CD4-positive, alpha-beta T cell (primary cell): ENCODE data around the gene VTI1A. TPM values are rescaled to one million over a fixed set of nuclear protein-coding genes. Genes with fewer than 3 reads are reported as not detected.

Experiments used
- ATAC-seq: fragments of 200-7000 bp; cut with Tn5 transposase; one replicate; pipeline ENCODE4 v1.10.0; 2022; ENCODE audit warnings: mild to moderate bottlenecking; ENCODE audit not compliant: poor library complexity
- CTCF ChIA-PET: fragments of 350-600 bp; sonication (Branson Sonifier 250); formaldehyde crosslinking; loops from one replicate; lab custom pipeline; 2021; ENCODE audit warnings: antibody characterized with exemption, inconsistent platforms; lab: Charles Lee
- POLR2A ChIA-PET: fragments of 350-600 bp; sonication (Branson Sonifier 250); formaldehyde crosslinking; loops from one replicate; lab custom pipeline; 2021; ENCODE audit warnings: antibody characterized with exemption, inconsistent platforms; lab: Charles Lee
- DNase-seq, 14 experiments: peaks; one replicate each; pipeline ENCODE4 v3.0.0-alpha.2; 2013 to 2020; ENCODE audit warnings: mixed read lengths in 2 of 14
- H3K27ac ChIP-seq, 2 donors: one replicate each; pipeline versions ENCODE4 v1.5.1 to v1.7.0; 2013; ENCODE audit warnings: low read length in 2 of 2, low read depth in 1 of 2, mild to moderate bottlenecking in 1 of 2
- H3K27me3 ChIP-seq, 2 experiments: 1 replicate in 1 of 2; 2 replicates in 1 of 2; pipeline versions ENCODE4 v1.6.1 to v1.7.0; 2013; ENCODE audit warnings: low read length in 2 of 2, control low read depth in 1 of 2, mild to moderate bottlenecking in 1 of 2, moderate library complexity in 1 of 2; ENCODE audit not compliant: insufficient read depth in 2 of 2, control insufficient read depth in 1 of 2
- H3K36me3 ChIP-seq: one replicate; pipeline ENCODE4 v1.6.1; 2013; ENCODE audit warnings: low read length, control low read depth; ENCODE audit not compliant: insufficient read depth
- H3K4me1 ChIP-seq: one replicate; pipeline ENCODE4 v1.6.1; 2013; ENCODE audit warnings: low read length, control low read depth; ENCODE audit not compliant: insufficient read depth
- H3K4me3 ChIP-seq: one replicate; pipeline ENCODE4 v1.5.1; 2013; ENCODE audit warnings: mild to moderate bottlenecking, low read length, moderate library complexity
- H3K9me3 ChIP-seq, 2 experiments: 1 replicate in 1 of 2; 2 replicates in 1 of 2; pipeline versions ENCODE4 v1.6.1 to v1.7.0; 2013; ENCODE audit warnings: low read length in 2 of 2, mild to moderate bottlenecking in 2 of 2, control low read depth in 1 of 2, moderate library complexity in 1 of 2; ENCODE audit not compliant: control insufficient read depth in 1 of 2, insufficient read depth in 1 of 2
- H3K27ac Mint-ChIP-seq: one replicate; pipeline ENCODE4 v1.8.0; 2020; ENCODE audit warnings: mixed read lengths
- H3K27me3 Mint-ChIP-seq: one replicate; pipeline ENCODE4 v1.8.0; 2021; ENCODE audit warnings: mixed read lengths
- H3K36me3 Mint-ChIP-seq: one replicate; pipeline ENCODE4 v1.8.0; 2021; ENCODE audit warnings: low read depth, mixed read lengths
- H3K4me1 Mint-ChIP-seq: one replicate; pipeline ENCODE4 v1.8.0; 2021; ENCODE audit warnings: low read depth, mixed read lengths
- H3K4me3 Mint-ChIP-seq: one replicate; pipeline ENCODE4 v1.8.0; 2020; ENCODE audit warnings: mild to moderate bottlenecking, mixed read lengths
- H3K9me3 Mint-ChIP-seq: one replicate; pipeline ENCODE4 v1.8.0; 2020; ENCODE audit warnings: mixed read lengths
- intact Hi-C, 2 experiments: fragments of 100-400 bp; cut with DNase I in 1 of 2; cut with micrococcal nuclease in 1 of 2; formaldehyde crosslinking; loops; one replicate each; pipeline versions ENCODE4 v1.15.1 to v1.9.0; 2023 to 2025; cut with DNase I, micrococcal nuclease
- total RNA-seq, 174 experiments: library from RNA in 2 of 174; stranded (reverse) in 2 of 174; gene quantifications; one replicate each; pipeline ENCODE4 v1.2.3 and lab custom pipeline; 2021 to 2026
- TF ChIP-seq, protein P1 (sequence below): fragments of 200-600 bp; IDR thresholded peaks from one replicate; pipeline ENCODE4 v1.8.0; 2022; ENCODE audit warnings: antibody characterized with exemption, mild to moderate bottlenecking

The VTI1A gene
- total RNA-seq, 2 experiments from 2014 or later, result 54.5 to 56.5 TPM

DNA sequence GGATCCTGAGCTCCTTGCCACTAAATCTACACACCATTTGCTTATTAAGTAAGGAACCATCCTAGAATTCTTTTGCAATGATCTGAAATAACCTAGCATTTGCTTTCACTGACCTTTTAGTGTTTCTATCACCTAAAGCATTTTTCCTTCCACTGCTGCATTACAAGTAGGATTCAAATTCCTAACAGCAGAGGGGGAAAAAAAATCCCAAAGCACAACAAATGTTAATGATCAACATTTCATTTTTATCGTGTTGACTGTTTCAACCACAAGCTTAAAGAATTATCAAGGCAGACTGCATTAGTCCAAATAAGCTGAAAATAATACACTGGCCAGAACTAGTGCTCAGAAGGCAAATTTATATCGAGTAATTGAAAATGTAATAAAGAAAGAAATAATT is 328.4 kb downstream of the VTI1A start:
- H3K4me3 ChIP-seq, result no peak overlapping the region
- H3K36me3 Mint-ChIP-seq, result peaks cover 28% of the 10 kb centered on the region
- no peak overlapping the region for H3K27ac ChIP-seq
- ChIA-PET POLR2A (no interaction called here), CTCF (no interaction called here)
- no peak for DNase-seq
- intact Hi-C loops, result no loop called here
- H3K27me3 ChIP-seq, result no peaks in the 10 kb centered on the region
- no peaks in the 10 kb centered on the region for H3K27me3 Mint-ChIP-seq
- no peaks in the 10 kb centered on the region for H3K4me1 ChIP-seq
- ATAC-seq, result no peak
- TF ChIP-seq, protein P1, sequence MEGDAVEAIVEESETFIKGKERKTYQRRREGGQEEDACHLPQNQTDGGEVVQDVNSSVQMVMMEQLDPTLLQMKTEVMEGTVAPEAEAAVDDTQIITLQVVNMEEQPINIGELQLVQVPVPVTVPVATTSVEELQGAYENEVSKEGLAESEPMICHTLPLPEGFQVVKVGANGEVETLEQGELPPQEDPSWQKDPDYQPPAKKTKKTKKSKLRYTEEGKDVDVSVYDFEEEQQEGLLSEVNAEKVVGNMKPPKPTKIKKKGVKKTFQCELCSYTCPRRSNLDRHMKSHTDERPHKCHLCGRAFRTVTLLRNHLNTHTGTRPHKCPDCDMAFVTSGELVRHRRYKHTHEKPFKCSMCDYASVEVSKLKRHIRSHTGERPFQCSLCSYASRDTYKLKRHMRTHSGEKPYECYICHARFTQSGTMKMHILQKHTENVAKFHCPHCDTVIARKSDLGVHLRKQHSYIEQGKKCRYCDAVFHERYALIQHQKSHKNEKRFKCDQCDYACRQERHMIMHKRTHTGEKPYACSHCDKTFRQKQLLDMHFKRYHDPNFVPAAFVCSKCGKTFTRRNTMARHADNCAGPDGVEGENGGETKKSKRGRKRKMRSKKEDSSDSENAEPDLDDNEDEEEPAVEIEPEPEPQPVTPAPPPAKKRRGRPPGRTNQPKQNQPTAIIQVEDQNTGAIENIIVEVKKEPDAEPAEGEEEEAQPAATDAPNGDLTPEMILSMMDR, result no peak
- H3K4me1 Mint-ChIP-seq, result no peaks in the 10 kb centered on the region
- no peaks in the 10 kb centered on the region for H3K9me3 Mint-ChIP-seq
- no peak overlapping the region for H3K4me3 Mint-ChIP-seq
- H3K36me3 ChIP-seq, result no peaks in the 10 kb centered on the region
- no peaks in the 10 kb centered on the region for H3K9me3 ChIP-seq
- H3K27ac Mint-ChIP-seq, result no peak overlapping the region

DNA sequence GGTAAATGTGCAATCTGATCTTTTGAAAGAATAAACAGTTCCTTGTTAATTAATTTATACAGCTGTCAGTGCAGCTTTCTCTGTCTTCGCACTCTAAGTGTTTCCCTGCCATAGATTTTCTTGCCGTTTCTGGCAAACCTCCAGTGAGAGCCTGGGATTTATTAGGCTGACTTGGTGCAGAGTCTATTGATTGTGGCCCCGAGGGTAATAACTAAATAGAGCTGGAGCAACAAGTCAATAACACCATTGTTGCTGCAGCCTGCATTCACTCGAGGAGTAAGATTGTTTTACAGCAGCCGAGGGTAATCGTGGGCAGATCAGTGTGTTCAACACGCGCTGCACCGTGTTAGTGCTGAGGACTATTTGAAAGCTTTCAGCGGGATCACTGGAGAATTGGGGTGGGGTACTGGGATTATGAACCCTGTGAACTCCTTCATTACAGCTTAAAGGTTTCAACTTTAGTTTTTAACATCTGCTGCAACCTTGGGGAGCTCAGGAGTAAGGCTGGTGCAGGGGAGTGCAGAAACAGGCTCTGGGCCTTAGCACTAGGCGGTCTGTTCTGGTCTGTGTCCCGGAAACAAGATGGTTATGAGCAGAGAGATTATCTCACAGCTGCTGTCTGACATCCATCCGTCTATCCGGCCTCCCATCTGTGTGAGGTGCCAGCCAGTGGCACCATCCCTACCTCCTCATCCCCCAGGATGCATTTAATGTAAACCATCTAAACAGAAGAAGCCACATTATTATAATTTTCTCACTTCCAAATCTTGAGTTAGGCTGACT is 329.1 kb downstream of the VTI1A start:
- H3K27ac ChIP-seq, result no peak overlapping the region
- intact Hi-C loops, result no loop called here
- H3K27me3 Mint-ChIP-seq, result no peaks in the 10 kb centered on the region
- CTCF ChIA-PET, result no interaction called here
- no peaks in the 10 kb centered on the region for H3K4me1 ChIP-seq
- TF ChIP-seq, protein P1, result no peak
- no peak overlapping the region for H3K27ac Mint-ChIP-seq
- no peak overlapping the region for H3K4me3 Mint-ChIP-seq
- no peaks in the 10 kb centered on the region for H3K9me3 Mint-ChIP-seq
- POLR2A ChIA-PET, result no interaction called here
- H3K9me3 ChIP-seq, result no peaks in the 10 kb centered on the region
- H3K27me3 ChIP-seq, result no peaks in the 10 kb centered on the region
- no peaks in the 10 kb centered on the region for H3K36me3 ChIP-seq
- no peak for DNase-seq
- no peak for ATAC-seq
- no peaks in the 10 kb centered on the region for H3K4me1 Mint-ChIP-seq
- H3K4me3 ChIP-seq, result no peak overlapping the region
- H3K36me3 Mint-ChIP-seq, result peaks cover 29% of the 10 kb centered on the region

DNA sequence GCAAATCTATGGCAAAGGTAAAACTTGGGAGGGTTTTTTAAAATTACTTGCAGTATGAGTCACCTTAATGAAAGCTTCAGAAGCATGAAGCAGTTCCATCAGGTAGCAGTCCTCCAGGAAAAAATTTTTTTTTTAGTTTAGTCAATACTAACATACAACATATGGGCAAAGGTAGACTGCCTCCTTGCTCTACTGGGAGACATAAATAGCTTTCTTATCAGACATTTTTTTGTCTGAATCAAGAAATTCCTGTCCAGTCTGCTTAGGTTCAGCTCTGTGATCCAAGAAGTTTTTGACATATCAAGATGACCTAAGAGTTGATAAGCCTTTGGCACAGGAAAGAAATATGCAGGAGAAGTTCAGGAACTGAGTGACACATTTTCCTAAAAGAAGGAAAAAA is 331.6 kb downstream of the VTI1A start:
- Histone ChIP-seq H3K36me3 (no peaks in the 10 kb centered on the region), H3K9me3 (no peaks in the 10 kb centered on the region), H3K4me3 (no peak overlapping the region), H3K4me1 (no peaks in the 10 kb centered on the region), H3K27me3 (no peaks in the 10 kb centered on the region), H3K27ac (no peak overlapping the region)
- CTCF ChIA-PET, result no interaction called here
- Mint-ChIP-seq H3K36me3 (peaks cover 27% of the 10 kb centered on the region), H3K4me3 (no peak overlapping the region), H3K27me3 (no peaks in the 10 kb centered on the region), H3K4me1 (no peaks in the 10 kb centered on the region), H3K27ac (no peak overlapping the region), H3K9me3 (no peaks in the 10 kb centered on the region)
- ATAC-seq (no peak), DNase-seq (no peak)
- intact Hi-C loops, result no loop called here
- POLR2A ChIA-PET, result no interaction called here
- TF ChIP-seq, protein P1, result no peak
